Suprapubic skin (tissue), 3 donors: ENCODE data around the gene FAM171A2.

Experiments used
- POLR2AphosphoS5 ChIP-seq, 3 donors: sonication (generic); formaldehyde crosslinking; IDR thresholded peaks; one replicate each; pipeline ENCODE4 v1.6.1; 2017; ENCODE audit warnings: antibody characterized with exemption in 3 of 3
- TF ChIP-seq, protein P1 (sequence below), 2 donors: fragments of 200-600 bp in 1 of 2; fragments of 450-650 bp in 1 of 2; sonication (generic) in 1 of 2; IDR thresholded peaks; one replicate each; pipeline ENCODE4 v1.5.1; 2016 to 2019; ENCODE audit warnings: antibody characterized with exemption in 2 of 2, mild to moderate bottlenecking in 1 of 2, moderate library complexity in 1 of 2

DNA sequence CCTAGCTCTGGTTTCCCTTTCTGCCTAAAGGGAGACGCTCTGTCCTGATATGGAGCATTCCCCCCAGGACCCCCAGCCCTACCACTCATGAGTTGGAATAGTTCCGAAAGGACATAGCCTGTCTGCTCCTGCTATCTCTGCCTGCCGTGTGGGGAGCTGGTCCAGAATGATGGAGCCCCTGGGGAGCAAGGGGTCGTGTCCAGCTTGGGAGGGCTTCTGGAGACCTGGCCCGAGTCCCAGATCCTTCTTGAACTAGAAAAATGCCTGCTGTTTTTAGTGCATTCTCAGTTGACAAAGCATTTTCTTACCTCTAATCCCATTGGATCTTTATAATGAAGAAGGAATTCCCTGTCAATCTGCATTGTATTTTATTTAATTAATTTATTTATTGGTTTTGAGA, 27.7 kb downstream of the FAM171A2 start:
- no peak for TF ChIP-seq POLR2AphosphoS5 (IDR thresholded peaks at IDR 0.05)
- TF ChIP-seq, protein P1, sequence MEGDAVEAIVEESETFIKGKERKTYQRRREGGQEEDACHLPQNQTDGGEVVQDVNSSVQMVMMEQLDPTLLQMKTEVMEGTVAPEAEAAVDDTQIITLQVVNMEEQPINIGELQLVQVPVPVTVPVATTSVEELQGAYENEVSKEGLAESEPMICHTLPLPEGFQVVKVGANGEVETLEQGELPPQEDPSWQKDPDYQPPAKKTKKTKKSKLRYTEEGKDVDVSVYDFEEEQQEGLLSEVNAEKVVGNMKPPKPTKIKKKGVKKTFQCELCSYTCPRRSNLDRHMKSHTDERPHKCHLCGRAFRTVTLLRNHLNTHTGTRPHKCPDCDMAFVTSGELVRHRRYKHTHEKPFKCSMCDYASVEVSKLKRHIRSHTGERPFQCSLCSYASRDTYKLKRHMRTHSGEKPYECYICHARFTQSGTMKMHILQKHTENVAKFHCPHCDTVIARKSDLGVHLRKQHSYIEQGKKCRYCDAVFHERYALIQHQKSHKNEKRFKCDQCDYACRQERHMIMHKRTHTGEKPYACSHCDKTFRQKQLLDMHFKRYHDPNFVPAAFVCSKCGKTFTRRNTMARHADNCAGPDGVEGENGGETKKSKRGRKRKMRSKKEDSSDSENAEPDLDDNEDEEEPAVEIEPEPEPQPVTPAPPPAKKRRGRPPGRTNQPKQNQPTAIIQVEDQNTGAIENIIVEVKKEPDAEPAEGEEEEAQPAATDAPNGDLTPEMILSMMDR (IDR thresholded peaks at IDR 0.05), result no peak
